ENCODE measurements around the gene TUBB3.
"Not testable (repeated sequence)": the region's sequence is repeated elsewhere in the genome, so short reads cannot be mapped to it uniquely, and the experiment has no call there.

The TUBB3 gene

DNA sequence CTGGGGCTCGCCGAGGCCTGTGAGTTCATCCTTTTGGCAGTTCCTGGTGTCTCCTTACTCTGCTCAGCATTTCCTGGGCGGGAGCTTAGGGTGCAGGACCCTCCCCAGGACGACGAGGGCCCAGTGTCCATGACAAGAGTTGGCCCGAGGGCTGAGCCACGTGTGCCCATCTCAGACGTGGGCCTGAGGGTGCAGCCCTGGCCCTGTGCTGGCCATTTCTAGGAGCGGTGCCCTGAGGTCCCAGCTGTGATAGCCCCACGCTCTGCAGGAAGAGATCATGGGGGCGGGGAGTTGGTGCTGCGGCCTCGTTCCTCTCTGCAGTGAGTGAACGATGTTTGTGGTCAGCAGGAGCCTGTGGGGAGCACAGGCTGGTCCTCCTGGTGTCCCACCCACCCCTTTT, 10.5 kb upstream of the TUBB3 start:
- no peak overlapping the region for H3K4me3 ChIP-seq (ENCODE audit: control insufficient read depth, low read depth, low read length)
- no peak for DNase-seq (ENCODE audit: low read depth)
- TF ChIP-seq, protein P1, sequence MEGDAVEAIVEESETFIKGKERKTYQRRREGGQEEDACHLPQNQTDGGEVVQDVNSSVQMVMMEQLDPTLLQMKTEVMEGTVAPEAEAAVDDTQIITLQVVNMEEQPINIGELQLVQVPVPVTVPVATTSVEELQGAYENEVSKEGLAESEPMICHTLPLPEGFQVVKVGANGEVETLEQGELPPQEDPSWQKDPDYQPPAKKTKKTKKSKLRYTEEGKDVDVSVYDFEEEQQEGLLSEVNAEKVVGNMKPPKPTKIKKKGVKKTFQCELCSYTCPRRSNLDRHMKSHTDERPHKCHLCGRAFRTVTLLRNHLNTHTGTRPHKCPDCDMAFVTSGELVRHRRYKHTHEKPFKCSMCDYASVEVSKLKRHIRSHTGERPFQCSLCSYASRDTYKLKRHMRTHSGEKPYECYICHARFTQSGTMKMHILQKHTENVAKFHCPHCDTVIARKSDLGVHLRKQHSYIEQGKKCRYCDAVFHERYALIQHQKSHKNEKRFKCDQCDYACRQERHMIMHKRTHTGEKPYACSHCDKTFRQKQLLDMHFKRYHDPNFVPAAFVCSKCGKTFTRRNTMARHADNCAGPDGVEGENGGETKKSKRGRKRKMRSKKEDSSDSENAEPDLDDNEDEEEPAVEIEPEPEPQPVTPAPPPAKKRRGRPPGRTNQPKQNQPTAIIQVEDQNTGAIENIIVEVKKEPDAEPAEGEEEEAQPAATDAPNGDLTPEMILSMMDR (IDR thresholded peaks at IDR 0.05; ENCODE audit: control insufficient read depth, insufficient read depth, low read depth, low read length, missing control alignments) = no peak

DNA sequence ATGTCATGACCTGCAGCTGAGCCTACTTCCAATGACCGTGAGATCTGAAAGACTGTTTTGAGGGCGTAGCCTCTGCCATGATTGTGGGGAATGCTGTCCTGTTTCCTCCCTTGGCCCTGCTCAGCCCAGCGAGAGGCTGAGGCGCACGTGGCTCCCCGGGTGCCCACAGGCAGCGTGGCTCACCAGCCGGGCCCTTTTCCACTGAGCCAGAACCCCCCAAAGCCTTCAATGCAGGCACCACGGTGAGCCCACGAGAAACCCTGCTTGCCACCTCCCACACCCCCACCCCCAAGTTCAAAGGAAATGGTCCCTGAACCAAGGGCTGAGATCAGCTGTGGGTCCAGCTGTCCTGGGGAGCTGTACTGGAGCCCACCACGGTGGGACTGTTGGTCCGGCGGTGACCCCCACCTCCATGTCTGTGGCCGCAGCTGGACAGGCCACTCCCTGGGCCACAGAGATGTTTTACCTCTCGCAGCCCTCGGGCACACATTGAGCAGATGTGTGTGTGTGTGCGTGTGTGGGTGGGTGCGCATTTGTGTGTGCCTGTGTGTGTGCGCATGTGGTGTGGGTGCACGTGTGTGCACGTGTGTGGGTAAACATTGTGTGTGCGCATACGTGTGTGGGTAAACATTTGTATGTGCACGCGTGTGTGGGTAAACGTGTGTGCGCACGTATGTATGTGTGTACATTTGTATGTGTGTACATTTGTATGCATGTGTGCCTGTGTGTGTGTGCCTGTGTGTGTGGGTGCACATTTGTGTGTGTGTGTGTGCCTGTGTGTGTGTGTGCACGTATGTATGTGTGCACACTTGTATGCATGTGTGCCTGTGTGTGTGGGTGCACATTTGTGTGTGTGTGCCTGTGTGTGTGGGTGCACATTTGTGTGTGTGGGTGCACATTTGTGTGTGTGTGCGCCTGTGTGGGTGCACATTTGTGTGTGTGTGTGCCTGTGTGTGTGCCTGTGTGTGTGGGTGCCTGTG, 9.4 kb upstream of the TUBB3 start:
- TF ChIP-seq, protein P1 (IDR thresholded peaks at IDR 0.05; ENCODE audit: control insufficient read depth, insufficient read depth, low read depth, low read length, missing control alignments) = no peak
- DNase-seq (ENCODE audit: low read depth) = no peak
- no peak overlapping the region for H3K4me3 ChIP-seq (ENCODE audit: control insufficient read depth, low read depth, low read length)

DNA sequence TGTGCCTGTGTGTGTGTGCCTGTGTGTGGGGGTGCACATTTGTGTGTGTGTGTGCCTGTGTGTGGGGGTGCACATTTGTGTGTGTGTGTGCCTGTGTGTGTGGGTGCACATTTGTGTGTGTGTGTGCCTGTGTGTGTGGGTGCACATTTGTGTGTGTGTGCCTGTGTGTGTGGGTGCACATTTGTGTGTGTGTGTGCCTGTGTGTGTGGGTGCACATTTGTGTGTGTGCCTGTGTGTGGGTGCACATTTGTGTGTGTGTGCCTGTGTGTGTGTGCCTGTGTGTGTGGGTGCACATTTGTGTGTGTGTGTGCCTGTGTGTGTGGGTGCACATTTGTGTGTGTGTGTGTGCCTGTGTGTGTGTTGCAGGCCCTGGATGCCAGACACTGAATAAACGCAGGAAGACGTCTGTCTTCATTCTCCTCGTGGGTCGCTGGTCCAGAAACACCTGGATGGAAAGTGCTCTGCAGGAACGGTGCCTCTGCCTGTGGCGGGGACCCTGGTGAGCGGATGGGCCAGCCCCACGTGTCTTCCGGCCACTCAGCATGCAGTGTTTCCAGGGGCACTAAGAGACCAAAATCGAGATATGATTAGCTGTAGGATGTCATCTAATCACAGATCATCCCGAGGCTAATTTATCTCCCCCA, 8.4 kb upstream of the TUBB3 start:
- not testable (repeated sequence) for DNase-seq (ENCODE audit: low read depth); H3K4me3 ChIP-seq (ENCODE audit: control insufficient read depth, low read depth, low read length)

DNA sequence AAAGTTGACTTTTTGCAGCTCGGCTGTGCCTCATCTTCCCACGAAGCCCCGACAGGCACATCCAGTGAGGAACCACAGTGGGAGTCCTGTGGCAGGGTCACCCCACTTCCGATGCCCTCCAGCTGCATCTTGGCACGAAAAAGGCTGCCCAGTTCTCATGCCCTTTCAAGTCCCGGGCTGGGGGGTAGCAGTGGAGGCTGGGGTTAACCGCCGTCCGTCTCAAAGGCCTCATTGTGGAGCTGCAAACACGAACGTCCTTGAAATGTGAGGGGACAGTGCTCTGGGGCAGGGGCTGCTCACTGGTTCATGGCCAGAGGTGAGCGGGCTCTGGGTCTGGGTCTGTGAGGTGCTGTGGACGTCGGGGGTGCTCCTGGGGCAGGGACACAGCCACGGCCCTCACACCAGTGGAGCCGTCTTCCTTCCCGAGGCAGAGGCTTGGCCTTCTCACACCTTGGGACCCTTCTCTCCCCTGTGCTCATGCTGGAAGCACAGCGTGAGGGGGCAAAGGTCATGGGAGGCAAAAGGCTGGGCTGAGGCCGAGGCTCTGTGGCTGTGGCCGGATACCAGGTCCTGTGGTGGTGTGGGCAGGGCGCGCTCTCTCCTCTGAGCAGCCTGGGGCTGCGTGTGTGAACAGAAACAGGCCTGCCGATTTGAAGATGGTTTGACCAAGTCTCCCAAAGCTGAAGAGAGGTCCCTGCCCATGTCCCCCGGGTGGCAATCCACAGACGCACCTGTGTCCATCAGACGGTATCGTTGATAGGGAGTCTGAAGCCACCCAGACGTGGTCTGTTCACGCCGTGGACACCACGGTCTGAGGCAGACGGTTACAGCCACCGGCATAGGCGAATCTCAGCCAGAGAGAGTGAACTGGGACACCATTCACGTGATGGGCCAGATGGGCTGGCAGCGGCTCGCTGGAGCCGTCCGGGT, 7.6 kb upstream of the TUBB3 start:
- no peak for DNase-seq (ENCODE audit: low read depth)
- H3K4me3 ChIP-seq (ENCODE audit: control insufficient read depth, low read depth, low read length) = no peak overlapping the region
- TF ChIP-seq, protein P1 (IDR thresholded peaks at IDR 0.05; ENCODE audit: control insufficient read depth, insufficient read depth, low read depth, low read length, missing control alignments) = no peak

DNA sequence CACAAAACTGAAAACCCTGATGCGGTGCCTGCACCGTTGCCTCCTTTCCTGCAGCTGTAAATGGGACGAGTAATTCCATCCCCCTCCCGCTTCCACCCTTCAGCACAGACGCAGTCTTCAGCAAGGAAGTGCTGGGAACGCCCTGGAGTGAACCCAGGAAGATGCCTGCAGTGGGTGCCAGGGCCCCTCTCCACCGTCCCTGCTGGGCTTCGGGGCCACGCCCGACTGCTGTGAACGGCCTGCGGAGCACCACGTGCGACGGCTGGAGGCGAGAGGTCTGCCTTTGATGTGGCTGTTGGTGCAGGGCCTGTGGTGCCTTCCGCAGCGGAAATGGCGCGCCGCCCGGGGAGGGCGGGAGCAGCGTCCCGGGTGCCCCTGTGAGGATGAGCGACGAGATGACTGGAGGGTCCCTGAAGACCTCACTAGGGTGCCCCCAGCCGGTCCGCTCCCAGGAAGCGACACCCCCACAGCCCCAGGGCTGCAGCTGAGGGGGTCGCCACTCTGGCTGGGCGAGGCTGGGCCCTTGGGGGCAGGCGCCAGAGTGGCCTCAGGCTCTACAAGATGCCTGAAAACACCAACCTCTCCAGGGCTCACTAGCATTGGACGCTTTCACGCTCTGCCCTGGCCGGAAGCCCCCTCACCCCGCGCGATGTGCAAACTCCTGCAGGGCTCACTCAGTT, 5.2 kb upstream of the TUBB3 start:
- DNase-seq (ENCODE audit: low read depth) = no peak
- TF ChIP-seq, protein P1 (IDR thresholded peaks at IDR 0.05; ENCODE audit: control insufficient read depth, insufficient read depth, low read depth, low read length, missing control alignments) = no peak
- peak overlapping the region; percentile 46 for H3K4me3 ChIP-seq (ENCODE audit: control insufficient read depth, low read depth, low read length)

DNA sequence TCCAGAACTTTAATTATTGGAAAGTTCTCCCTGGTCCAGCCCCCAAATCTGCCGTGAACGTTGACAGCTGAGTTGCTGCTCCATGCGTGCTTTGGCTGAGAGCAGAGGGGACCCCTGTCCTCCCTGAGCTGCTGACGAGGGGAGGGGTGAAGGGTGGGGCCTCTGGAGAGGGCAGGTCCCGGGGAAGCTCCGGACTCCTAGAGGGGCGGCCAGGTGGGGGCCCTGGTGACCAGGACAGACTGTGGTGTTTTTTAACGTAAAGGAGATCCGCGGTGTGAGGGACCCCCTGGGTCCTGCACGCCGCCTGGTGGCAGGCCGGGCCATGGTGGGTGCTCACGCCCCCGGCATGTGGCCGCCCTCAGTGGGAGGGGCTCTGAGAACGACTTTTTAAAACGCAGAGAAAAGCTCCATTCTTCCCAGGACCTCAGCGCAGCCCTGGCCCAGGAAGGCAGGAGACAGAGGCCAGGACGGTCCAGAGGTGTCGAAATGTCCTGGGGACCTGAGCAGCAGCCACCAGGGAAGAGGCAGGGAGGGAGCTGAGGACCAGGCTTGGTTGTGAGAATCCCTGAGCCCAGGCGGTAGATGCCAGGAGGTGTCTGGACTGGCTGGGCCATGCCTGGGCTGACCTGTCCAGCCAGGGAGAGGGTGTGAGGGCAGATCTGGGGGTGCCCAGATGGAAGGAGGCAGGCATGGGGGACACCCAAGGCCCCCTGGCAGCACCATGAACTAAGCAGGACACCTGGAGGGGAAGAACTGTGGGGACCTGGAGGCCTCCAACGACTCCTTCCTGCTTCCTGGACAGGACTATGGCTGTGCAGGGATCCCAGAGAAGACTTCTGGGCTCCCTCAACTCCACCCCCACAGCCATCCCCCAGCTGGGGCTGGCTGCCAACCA, 4.4 kb upstream of the TUBB3 start, which contains the start of gene MC1R:
MC1R (plus strand) TSS at position 410 of the 895 bp plus-strand sequence; CDS start at position 807, 397 bp downstream.
- no peak for DNase-seq (ENCODE audit: low read depth)
- peak within 1 kb of the TSS; percentile 46 for H3K4me3 ChIP-seq (ENCODE audit: control insufficient read depth, low read depth, low read length)
- TF ChIP-seq, protein P1 (IDR thresholded peaks at IDR 0.05; ENCODE audit: control insufficient read depth, insufficient read depth, low read depth, low read length, missing control alignments) = peak; percentile 56
